ENCODE data around the gene TMC4.

Gene TMC4

GRCh38 chr19:54155694-54156093 is 17.3 kb downstream of the TMC4 start:
- peaks cover 48% of the 10 kb centered on the region for H3K36me3 ChIP-seq (ENCODE audit: control insufficient read depth, insufficient read depth, low read length)
- no peak overlapping the region for H3K9ac ChIP-seq (ENCODE audit: low read length)
- H3K27me3 ChIP-seq (ENCODE audit: control insufficient read depth, insufficient read depth, low read length): no peaks in the 10 kb centered on the region
- H3K4me3 ChIP-seq (ENCODE audit: low read length): no peak overlapping the region
- H3K4me1 ChIP-seq (ENCODE audit: control insufficient read depth, insufficient read depth, low read length): peaks cover 14% of the 10 kb centered on the region
- no peak overlapping the region for H3K27ac ChIP-seq (ENCODE audit: low read depth, low read length)

DNA sequence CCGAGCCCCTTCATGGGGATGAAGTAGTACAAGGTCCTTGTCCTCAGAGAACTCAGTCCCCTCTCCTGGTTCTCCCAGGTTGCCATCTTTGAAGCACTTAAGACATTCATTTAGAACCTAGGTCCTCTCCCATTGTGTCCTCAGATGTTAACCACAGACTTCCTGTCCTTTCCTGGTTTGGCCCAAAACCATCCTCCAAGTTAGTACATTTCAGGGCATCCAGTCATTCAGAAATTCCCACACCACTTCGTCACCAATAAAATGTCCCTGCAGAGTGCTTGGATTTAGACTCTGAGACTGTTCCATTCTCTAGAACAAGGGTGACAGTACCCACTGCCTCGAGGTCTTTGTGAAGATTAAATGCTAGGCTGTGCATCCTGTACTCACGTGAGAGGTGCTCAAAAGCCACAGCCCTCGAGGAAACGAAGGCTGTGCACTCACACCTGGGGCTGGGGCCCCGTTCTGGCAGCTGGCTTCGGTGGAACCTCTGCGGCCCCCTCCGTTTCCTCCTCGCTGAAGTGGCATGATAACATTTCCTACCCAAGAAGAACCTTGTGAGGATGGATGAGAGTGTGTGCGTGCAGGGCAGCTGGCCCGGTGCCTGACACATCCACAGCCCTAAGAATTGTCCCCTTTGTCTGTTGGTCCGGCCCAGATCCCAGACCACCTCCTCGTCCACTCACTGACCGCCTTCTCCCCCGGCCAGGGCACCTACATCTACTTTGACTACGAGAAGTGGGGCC is 18.2 kb downstream of the TMC4 start:
- Histone ChIP-seq H3K9ac (ENCODE audit: low read length) (no peak overlapping the region), H3K27me3 (ENCODE audit: control insufficient read depth, insufficient read depth, low read length) (no peaks in the 10 kb centered on the region), H3K4me3 (ENCODE audit: low read length) (no peak overlapping the region), H3K27ac (ENCODE audit: low read depth, low read length) (no peak overlapping the region), H3K36me3 (ENCODE audit: control insufficient read depth, insufficient read depth, low read length) (peaks cover 53% of the 10 kb centered on the region), H3K4me1 (ENCODE audit: control insufficient read depth, insufficient read depth, low read length) (peaks cover 8% of the 10 kb centered on the region)

GRCh38 chr19:54153731-54154326 is 19.1 kb downstream of the TMC4 start:
- Histone ChIP-seq H3K27me3 (ENCODE audit: control insufficient read depth, insufficient read depth, low read length) (no peaks in the 10 kb centered on the region), H3K36me3 (ENCODE audit: control insufficient read depth, insufficient read depth, low read length) (peaks cover 62% of the 10 kb centered on the region), H3K4me1 (ENCODE audit: control insufficient read depth, insufficient read depth, low read length) (peaks cover 5% of the 10 kb centered on the region), H3K4me3 (ENCODE audit: low read length) (no peak overlapping the region), H3K27ac (ENCODE audit: low read depth, low read length) (no peak overlapping the region), H3K9ac (ENCODE audit: low read length) (no peak overlapping the region)

GRCh38 chr19:54152878-54153524 is 20.0 kb downstream of the TMC4 start:
- Histone ChIP-seq H3K9ac (ENCODE audit: low read length) (no peak overlapping the region), H3K27me3 (ENCODE audit: control insufficient read depth, insufficient read depth, low read length) (no peaks in the 10 kb centered on the region), H3K27ac (ENCODE audit: low read depth, low read length) (no peak overlapping the region), H3K36me3 (ENCODE audit: control insufficient read depth, insufficient read depth, low read length) (peaks cover 63% of the 10 kb centered on the region), H3K4me3 (ENCODE audit: low read length) (no peak overlapping the region), H3K4me1 (ENCODE audit: control insufficient read depth, insufficient read depth, low read length) (no peaks in the 10 kb centered on the region)

DNA sequence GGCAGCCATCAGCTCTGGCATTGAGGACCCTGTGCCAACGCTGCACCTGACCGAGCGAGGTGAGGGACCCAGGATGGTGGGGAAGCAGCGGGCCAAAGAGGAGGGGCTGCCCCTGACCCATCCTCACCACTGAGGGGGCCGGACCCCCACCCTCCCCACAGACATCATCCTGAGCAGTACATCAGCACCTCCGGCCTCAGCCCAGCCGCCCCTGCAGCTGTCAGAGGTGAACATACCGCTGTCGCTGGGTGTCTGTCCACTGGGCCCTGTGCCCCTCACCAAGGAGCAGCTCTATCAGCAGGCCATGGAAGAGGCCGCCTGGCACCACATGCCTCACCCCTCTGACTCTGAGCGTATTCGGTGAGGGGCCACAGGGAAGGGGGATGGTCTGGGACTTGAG is 20.7 kb downstream of the TMC4 start:
- H3K4me1 ChIP-seq (ENCODE audit: control insufficient read depth, insufficient read depth, low read length): no peaks in the 10 kb centered on the region

GRCh38 chr19:54151362-54152035 is 21.5 kb downstream of the TMC4 start:
- Histone ChIP-seq H3K9ac (ENCODE audit: low read length) (no peak overlapping the region), H3K36me3 (ENCODE audit: control insufficient read depth, insufficient read depth, low read length) (peaks cover 68% of the 10 kb centered on the region), H3K4me3 (ENCODE audit: low read length) (no peak overlapping the region), H3K27me3 (ENCODE audit: control insufficient read depth, insufficient read depth, low read length) (no peaks in the 10 kb centered on the region), H3K27ac (ENCODE audit: low read depth, low read length) (no peak overlapping the region), H3K4me1 (ENCODE audit: control insufficient read depth, insufficient read depth, low read length) (no peaks in the 10 kb centered on the region)

More for the DNA sequence above, 20.7 kb downstream of the TMC4 start:
- Histone ChIP-seq H3K9ac (ENCODE audit: low read length) (no peak overlapping the region), H3K36me3 (ENCODE audit: control insufficient read depth, insufficient read depth, low read length) (peaks cover 68% of the 10 kb centered on the region), H3K27ac (ENCODE audit: low read depth, low read length) (no peak overlapping the region), H3K27me3 (ENCODE audit: control insufficient read depth, insufficient read depth, low read length) (no peaks in the 10 kb centered on the region), H3K4me3 (ENCODE audit: low read length) (no peak overlapping the region)

DNA sequence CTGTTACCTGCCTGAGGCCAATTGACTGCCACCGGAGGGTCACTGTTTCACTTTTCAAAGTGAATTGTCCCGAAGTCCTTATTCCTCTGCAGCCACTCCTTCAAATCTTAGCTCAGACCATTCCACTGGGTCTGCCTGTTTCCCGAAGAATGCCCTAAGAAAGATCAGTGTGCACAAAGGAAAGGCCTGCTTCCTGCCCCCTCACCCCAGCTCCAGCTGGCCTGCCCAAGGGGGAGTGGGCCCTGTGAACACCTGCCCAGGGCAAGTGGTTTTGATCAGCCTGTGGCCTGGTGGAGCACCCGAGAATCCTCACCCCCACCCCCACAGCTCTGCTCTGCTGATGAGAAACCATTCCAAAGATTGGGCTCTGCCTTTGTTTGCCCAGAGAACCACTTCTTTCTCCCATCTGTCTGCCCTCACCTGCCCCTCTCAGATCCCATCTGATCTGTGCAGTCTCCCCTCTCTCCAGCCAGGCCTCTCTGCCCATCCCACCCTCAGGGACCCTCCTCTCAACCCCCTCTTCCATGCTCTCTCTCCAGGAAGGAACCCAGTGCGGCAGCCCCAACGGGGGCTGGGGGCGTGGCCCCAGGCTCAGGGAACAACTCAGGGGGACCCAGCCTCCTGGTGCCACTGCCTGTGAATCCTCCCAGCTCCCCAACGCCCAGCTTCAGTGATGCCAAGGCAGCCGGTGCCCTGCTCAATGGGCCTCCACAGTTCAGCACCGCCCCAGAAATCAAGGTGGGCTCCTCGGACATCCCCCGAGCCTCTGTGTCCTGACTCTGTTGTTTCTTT is 23.7 kb downstream of the TMC4 start:
- Histone ChIP-seq H3K9ac (ENCODE audit: low read length) (no peak overlapping the region), H3K36me3 (ENCODE audit: control insufficient read depth, insufficient read depth, low read length) (peaks cover 68% of the 10 kb centered on the region), H3K4me1 (ENCODE audit: control insufficient read depth, insufficient read depth, low read length) (no peaks in the 10 kb centered on the region), H3K27me3 (ENCODE audit: control insufficient read depth, insufficient read depth, low read length) (no peaks in the 10 kb centered on the region), H3K4me3 (ENCODE audit: low read length) (no peak overlapping the region), H3K27ac (ENCODE audit: low read depth, low read length) (no peak overlapping the region)

- H3K27ac ChIP-seq (ENCODE audit: low read depth, low read length): no peak overlapping the region
- H3K4me1 ChIP-seq (ENCODE audit: control insufficient read depth, insufficient read depth, low read length): no peaks in the 10 kb centered on the region
- H3K36me3 ChIP-seq (ENCODE audit: control insufficient read depth, insufficient read depth, low read length): peaks cover 72% of the 10 kb centered on the region
- no peaks in the 10 kb centered on the region for H3K27me3 ChIP-seq (ENCODE audit: control insufficient read depth, insufficient read depth, low read length)
- H3K9ac ChIP-seq (ENCODE audit: low read length): no peak overlapping the region
- H3K4me3 ChIP-seq (ENCODE audit: low read length): no peak overlapping the region
Measured at GRCh38 chr19:54148158-54148557, 24.8 kb downstream of the TMC4 start.

GRCh38 chr19:54147676-54148075 is 25.3 kb downstream of the TMC4 start:
- Histone ChIP-seq H3K4me3 (ENCODE audit: low read length) (no peak overlapping the region), H3K36me3 (ENCODE audit: control insufficient read depth, insufficient read depth, low read length) (peaks cover 76% of the 10 kb centered on the region), H3K4me1 (ENCODE audit: control insufficient read depth, insufficient read depth, low read length) (no peaks in the 10 kb centered on the region), H3K9ac (ENCODE audit: low read length) (no peak overlapping the region), H3K27ac (ENCODE audit: low read depth, low read length) (no peak overlapping the region), H3K27me3 (ENCODE audit: control insufficient read depth, insufficient read depth, low read length) (no peaks in the 10 kb centered on the region)

GRCh38 chr19:54145541-54146158 is 27.3 kb downstream of the TMC4 start:
- Histone ChIP-seq H3K36me3 (ENCODE audit: control insufficient read depth, insufficient read depth, low read length) (peaks cover 64% of the 10 kb centered on the region), H3K27me3 (ENCODE audit: control insufficient read depth, insufficient read depth, low read length) (no peaks in the 10 kb centered on the region), H3K27ac (ENCODE audit: low read depth, low read length) (no peak overlapping the region), H3K9ac (ENCODE audit: low read length) (no peak overlapping the region), H3K4me3 (ENCODE audit: low read length) (no peak overlapping the region), H3K4me1 (ENCODE audit: control insufficient read depth, insufficient read depth, low read length) (no peaks in the 10 kb centered on the region)

DNA sequence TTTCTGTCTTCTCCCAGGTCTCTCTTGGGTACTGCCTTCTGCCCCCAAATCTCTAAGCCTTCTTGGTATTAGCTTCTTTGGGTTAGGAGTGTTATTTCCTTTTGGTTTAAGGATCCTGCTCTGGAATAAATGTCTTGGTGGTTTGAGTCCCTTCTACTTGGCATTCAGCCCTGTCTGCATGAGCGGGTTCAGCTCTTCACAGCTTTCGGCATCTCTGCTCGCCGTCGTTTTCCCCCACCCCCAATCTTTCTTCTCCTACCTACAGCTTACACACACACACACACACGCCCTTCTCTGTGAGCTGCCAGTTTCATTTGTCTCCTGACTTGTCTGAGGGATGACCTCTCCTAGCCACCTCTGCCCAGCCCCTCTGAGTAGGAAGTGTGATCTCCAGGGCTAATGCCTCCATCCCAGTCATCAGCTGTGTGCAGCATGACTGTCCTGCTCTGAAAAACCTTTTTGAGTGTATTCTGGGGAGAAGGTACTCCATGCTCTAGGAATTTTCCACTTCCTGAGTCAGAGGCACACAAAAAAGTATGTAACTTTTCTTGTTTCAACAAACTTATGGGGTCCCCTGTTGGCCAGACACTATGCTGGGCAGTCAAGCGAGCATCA is 30.7 kb downstream of the TMC4 start:
- Histone ChIP-seq H3K4me1 (ENCODE audit: control insufficient read depth, insufficient read depth, low read length) (peaks cover 4% of the 10 kb centered on the region), H3K4me3 (ENCODE audit: low read length) (no peak overlapping the region), H3K9ac (ENCODE audit: low read length) (no peak overlapping the region), H3K36me3 (ENCODE audit: control insufficient read depth, insufficient read depth, low read length) (peaks cover 41% of the 10 kb centered on the region), H3K27ac (ENCODE audit: low read depth, low read length) (no peak overlapping the region), H3K27me3 (ENCODE audit: control insufficient read depth, insufficient read depth, low read length) (no peaks in the 10 kb centered on the region)
